Upper lobe of right lung (tissue), 1 donor: ENCODE measurements around the gene FBLN7. TPM values are rescaled to one million over a fixed set of nuclear protein-coding genes. Genes with fewer than 3 reads are reported as not detected.

Experiments used
- ATAC-seq: fragments of 200-7000 bp; cut with Tn5 transposase; one replicate; pipeline ENCODE4 v1.9.1; 2020; ENCODE audit warnings: mild to moderate bottlenecking, moderate library complexity
- DNase-seq: peaks from one replicate; pipeline ENCODE4 v3.0.0-alpha.2; 2020
- H3K27ac ChIP-seq: fragments of 200-600 bp; one replicate; pipeline ENCODE4 v1.8.0; 2022
- H3K27me3 ChIP-seq: fragments of 200-600 bp; one replicate; pipeline ENCODE4 v1.8.0; 2022; ENCODE audit warnings: mild to moderate bottlenecking
- H3K36me3 ChIP-seq: fragments of 200-600 bp; one replicate; pipeline ENCODE4 v1.8.0; 2022
- H3K4me1 ChIP-seq: fragments of 200-600 bp; one replicate; pipeline ENCODE4 v1.8.0; 2022
- H3K4me3 ChIP-seq: fragments of 200-600 bp; one replicate; pipeline ENCODE4 v1.8.0; 2022; ENCODE audit warnings: mild to moderate bottlenecking
- H3K9me3 ChIP-seq: fragments of 200-600 bp; one replicate; pipeline ENCODE4 v1.8.0; 2022
- intact Hi-C: fragments of 100-400 bp; cut with DNase I; formaldehyde crosslinking; loops from one replicate; pipeline ENCODE4 v1.11.0; 2022
- total RNA-seq: library from RNA; stranded (reverse); fragmentation: NEBNext Ultra II Directional; extraction: Animal tissue kit (Norgen Biotek cat#: 25700); gene quantifications from one replicate; pipeline ENCODE4 v1.2.1, GENCODE V29; 2021
- TF ChIP-seq, protein P1 (sequence below): fragments of 200-600 bp; IDR thresholded peaks from one replicate; pipeline ENCODE4 v1.8.0; 2022; ENCODE audit warnings: antibody characterized with exemption
- donor health status: DM: no; HTN: yes; CAD: no; lungs with severe emphysema.

FBLN7 gene
- total RNA-seq, 1 donor from 2014 or later, result 5.4 TPM

DNA sequence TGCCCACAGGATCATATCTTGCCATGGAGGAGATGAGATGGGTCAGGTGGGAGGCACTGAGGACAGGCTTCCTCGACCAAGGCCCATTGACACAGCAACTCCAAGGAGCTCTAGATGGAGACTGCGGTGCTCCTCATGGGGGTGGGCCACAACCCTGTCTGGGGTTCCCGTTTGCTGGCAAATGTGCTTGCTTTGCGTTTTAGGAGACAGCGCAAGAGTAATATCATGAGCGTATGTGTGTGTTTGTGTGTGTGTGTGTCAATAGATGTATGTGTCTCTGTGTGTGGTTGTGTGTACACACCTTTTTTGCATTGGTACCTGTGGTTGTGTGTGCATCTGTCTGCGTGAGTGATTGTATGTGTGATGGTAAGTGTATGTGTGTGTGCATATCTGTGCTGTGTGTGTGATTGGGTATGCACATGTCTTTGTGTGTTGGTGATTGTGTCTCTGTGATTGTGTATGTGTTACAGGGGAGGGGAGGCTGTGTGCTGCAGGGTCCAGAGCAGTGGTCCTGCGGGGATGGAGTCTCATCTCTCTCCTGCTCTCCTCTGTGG lies 4.4 kb downstream of the FBLN7 start:
- H3K27me3 ChIP-seq, result no peaks in the 10 kb centered on the region
- H3K27ac ChIP-seq, result no peak overlapping the region
- ATAC-seq, result no peak
- TF ChIP-seq, protein P1, sequence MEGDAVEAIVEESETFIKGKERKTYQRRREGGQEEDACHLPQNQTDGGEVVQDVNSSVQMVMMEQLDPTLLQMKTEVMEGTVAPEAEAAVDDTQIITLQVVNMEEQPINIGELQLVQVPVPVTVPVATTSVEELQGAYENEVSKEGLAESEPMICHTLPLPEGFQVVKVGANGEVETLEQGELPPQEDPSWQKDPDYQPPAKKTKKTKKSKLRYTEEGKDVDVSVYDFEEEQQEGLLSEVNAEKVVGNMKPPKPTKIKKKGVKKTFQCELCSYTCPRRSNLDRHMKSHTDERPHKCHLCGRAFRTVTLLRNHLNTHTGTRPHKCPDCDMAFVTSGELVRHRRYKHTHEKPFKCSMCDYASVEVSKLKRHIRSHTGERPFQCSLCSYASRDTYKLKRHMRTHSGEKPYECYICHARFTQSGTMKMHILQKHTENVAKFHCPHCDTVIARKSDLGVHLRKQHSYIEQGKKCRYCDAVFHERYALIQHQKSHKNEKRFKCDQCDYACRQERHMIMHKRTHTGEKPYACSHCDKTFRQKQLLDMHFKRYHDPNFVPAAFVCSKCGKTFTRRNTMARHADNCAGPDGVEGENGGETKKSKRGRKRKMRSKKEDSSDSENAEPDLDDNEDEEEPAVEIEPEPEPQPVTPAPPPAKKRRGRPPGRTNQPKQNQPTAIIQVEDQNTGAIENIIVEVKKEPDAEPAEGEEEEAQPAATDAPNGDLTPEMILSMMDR, result no peak
- H3K4me3 ChIP-seq, result no peak overlapping the region
- no peaks in the 10 kb centered on the region for H3K4me1 ChIP-seq
- intact Hi-C loops, result no loop called here
- no peaks in the 10 kb centered on the region for H3K36me3 ChIP-seq
- H3K9me3 ChIP-seq, result no peaks in the 10 kb centered on the region
- DNase-seq, result peak; percentile 45

DNA sequence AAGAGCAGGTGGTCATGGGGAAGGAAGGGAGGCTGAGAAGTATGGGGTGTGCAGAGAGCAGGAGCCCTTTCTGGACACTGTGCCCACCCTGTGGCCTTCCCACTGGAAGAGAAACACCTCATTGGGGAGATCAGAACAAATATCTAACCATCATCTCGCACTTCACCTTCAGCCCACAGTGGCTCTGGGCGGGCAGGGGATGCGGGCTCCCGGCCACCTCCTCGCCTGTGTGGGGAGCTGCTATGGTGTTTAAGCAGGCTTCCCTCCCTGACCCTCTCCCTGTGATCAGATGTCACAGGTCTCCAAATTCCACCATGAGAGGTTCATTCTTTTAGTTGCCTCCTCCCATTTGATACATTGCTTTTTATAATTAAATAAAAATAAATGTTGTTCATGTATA lies 5.0 kb downstream of the FBLN7 start:
- DNase-seq (peak; percentile 48), ATAC-seq (no peak)
- H3K36me3 ChIP-seq, result no peaks in the 10 kb centered on the region
- no peak overlapping the region for H3K27ac ChIP-seq
- H3K4me1 ChIP-seq, result no peaks in the 10 kb centered on the region
- no peaks in the 10 kb centered on the region for H3K9me3 ChIP-seq
- intact Hi-C loops, result no loop called here
- TF ChIP-seq, protein P1, result no peak
- H3K4me3 ChIP-seq, result no peak overlapping the region
- no peaks in the 10 kb centered on the region for H3K27me3 ChIP-seq

DNA sequence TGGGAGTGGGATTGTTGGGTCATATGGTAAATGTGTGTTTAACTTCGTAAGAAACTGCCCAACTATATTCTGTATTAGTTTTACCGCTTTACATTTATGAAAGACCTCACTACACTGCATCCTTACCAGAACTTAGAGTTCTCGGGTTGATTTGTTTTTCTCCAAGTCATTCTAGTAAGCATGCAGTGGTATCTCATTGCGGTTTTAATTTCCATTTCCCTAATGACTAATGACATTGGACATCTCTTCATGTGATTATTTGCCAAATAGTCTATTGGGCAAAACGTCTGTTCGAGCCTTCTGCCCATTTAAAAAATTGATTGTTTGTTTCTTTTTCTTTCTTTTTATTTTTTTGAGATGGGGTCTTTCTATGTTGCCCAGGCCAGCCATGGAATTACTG lies 6.8 kb downstream of the FBLN7 start:
- Histone ChIP-seq H3K36me3 (no peaks in the 10 kb centered on the region), H3K9me3 (no peaks in the 10 kb centered on the region), H3K27ac (no peak overlapping the region), H3K4me1 (peaks cover 2% of the 10 kb centered on the region), H3K4me3 (no peak overlapping the region), H3K27me3 (no peaks in the 10 kb centered on the region)
- TF ChIP-seq, protein P1, result no peak
- DNase-seq (no peak), ATAC-seq (no peak)
- intact Hi-C loops, result no loop called here

DNA sequence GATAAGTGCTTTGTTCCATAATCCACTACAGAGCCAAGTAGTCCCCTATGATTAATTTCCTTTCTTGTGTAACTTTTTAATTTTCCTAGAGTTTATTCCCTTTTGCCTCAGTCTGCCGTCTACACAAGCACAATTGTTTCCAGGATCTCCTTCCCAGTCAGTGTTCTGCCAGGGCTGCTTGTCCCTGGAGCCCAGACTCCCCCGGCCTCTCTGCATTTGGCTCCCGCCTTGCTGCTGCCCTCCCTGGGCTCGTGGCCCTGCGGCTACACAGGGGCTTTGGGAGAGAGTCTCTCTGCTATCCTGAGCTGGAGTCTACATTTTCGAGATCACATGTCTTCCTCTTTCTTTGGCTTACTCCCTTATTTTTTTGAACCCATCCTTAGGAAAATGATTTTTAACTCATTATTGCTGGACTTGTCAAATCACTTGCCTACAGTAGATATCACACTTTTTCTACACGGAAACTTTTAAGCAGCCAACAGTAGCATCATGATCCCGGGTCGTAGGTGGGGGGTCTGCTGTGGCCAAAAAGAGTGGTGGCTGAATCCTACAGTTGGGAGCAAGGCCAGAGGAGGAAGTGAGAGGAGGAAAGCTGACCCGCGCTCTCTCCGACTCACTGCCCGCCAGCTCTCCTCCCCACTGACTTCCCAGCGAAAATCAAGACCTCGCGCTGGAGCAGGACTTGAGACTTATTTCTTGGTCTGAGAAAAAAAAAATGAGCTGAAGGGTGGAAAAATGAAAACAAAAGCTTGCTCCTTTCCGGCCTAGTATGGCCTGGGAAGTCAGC lies 9.4 kb downstream of the FBLN7 start:
- ATAC-seq, result no peak
- Histone ChIP-seq H3K9me3 (no peaks in the 10 kb centered on the region), H3K4me1 (peaks cover 5% of the 10 kb centered on the region), H3K27ac (no peak overlapping the region), H3K27me3 (no peaks in the 10 kb centered on the region), H3K36me3 (no peaks in the 10 kb centered on the region), H3K4me3 (no peak overlapping the region)
- TF ChIP-seq, protein P1, result no peak
- intact Hi-C loops, result no loop called here
- peak; percentile 35 for DNase-seq

DNA sequence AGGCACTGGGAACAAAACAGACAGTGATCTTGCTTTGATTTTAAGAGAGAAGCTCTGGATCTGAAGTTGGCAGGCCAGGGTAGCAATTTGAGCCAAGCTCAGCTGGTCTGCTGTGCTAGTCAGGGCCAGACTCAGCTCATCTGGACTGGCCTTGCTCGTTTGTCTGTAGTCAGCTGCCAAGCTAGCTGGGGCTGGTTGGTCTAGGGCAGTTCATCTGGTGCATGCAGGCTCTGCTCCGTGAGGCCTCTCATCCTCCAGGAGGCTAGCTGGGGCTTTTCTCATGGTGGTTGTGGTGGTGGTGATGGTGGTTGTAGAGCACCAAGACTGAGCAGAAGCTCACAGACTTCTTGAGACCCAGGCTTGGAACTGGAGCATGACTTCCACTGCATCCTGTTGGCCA lies 10.3 kb downstream of the FBLN7 start:
- TF ChIP-seq, protein P1, result no peak
- intact Hi-C loops, result no loop called here
- no peaks in the 10 kb centered on the region for H3K9me3 ChIP-seq
- H3K4me1 ChIP-seq, result peaks cover 5% of the 10 kb centered on the region
- H3K27me3 ChIP-seq, result no peaks in the 10 kb centered on the region
- no peak for ATAC-seq
- DNase-seq, result peak; percentile 36
- no peak overlapping the region for H3K27ac ChIP-seq
- no peaks in the 10 kb centered on the region for H3K36me3 ChIP-seq
- H3K4me3 ChIP-seq, result no peak overlapping the region
